ENCODE results near the gene CDK14.
"Not testable (repeated sequence)": the region's sequence is repeated elsewhere in the genome, so short reads cannot be mapped to it uniquely, and the experiment has no call there.

Gene CDK14

GRCh38 chr7:90719155-90719554 is 123.0 kb downstream of the CDK14 start:
- DNase-seq (ENCODE audit: low spot score) = no peak

- peak; percentile 32 for DNase-seq (ENCODE audit: low spot score)
Measured at GRCh38 chr7:90720984-90721760, 125.1 kb downstream of the CDK14 start.

- no peak for DNase-seq (ENCODE audit: low spot score)
Measured at GRCh38 chr7:90721869-90722431, 125.8 kb downstream of the CDK14 start.

GRCh38 chr7:90723233-90723632 is 127.1 kb downstream of the CDK14 start:
- DNase-seq (ENCODE audit: low spot score) = no peak

GRCh38 chr7:90723866-90724265 is 127.7 kb downstream of the CDK14 start:
- DNase-seq (ENCODE audit: low spot score) = no peak

GRCh38 chr7:90726120-90726519 is 130.0 kb downstream of the CDK14 start:
- no peak for DNase-seq (ENCODE audit: low spot score)

- peak; percentile 46 for DNase-seq (ENCODE audit: low spot score)
Measured at GRCh38 chr7:90726623-90727022, 130.5 kb downstream of the CDK14 start.

- no peak for DNase-seq (ENCODE audit: low spot score)
Measured at GRCh38 chr7:90727412-90727811, 131.3 kb downstream of the CDK14 start.

- DNase-seq (ENCODE audit: low spot score) = no peak
Measured at GRCh38 chr7:90728568-90728967, 132.4 kb downstream of the CDK14 start.

- DNase-seq (ENCODE audit: low spot score) = not testable (repeated sequence)
Measured at GRCh38 chr7:90735611-90736280, 139.6 kb downstream of the CDK14 start.

- no peak for DNase-seq (ENCODE audit: low spot score)
Measured at GRCh38 chr7:90736316-90736715, 140.2 kb downstream of the CDK14 start.

GRCh38 chr7:90736968-90737939 is 141.1 kb downstream of the CDK14 start:
- DNase-seq (ENCODE audit: low spot score) = no peak

GRCh38 chr7:90738249-90738648 is 142.1 kb downstream of the CDK14 start:
- DNase-seq (ENCODE audit: low spot score) = no peak

- DNase-seq (ENCODE audit: low spot score) = no peak
Measured at GRCh38 chr7:90739716-90740115, 143.6 kb downstream of the CDK14 start.

GRCh38 chr7:90740386-90740785 is 144.3 kb downstream of the CDK14 start:
- no peak for DNase-seq (ENCODE audit: low spot score)

GRCh38 chr7:90743626-90744025 is 147.5 kb downstream of the CDK14 start:
- no peak for DNase-seq (ENCODE audit: low spot score)

GRCh38 chr7:90747516-90747915 is 151.4 kb downstream of the CDK14 start:
- no peak for DNase-seq (ENCODE audit: low spot score)

- no peak for DNase-seq (ENCODE audit: low spot score)
Measured at GRCh38 chr7:90749262-90749661, 153.1 kb downstream of the CDK14 start.

GRCh38 chr7:90749774-90750173 is 153.7 kb downstream of the CDK14 start:
- no peak for DNase-seq (ENCODE audit: low spot score)

GRCh38 chr7:90751595-90751994 is 155.5 kb downstream of the CDK14 start:
- DNase-seq (ENCODE audit: low spot score) = no peak

GRCh38 chr7:90752051-90752450 is 155.9 kb downstream of the CDK14 start:
- no peak for DNase-seq (ENCODE audit: low spot score)

GRCh38 chr7:90755041-90755440 is 158.9 kb downstream of the CDK14 start:
- no peak for DNase-seq (ENCODE audit: low spot score)

Measured in LoVo (cell line).